Hematopoietic multipotent progenitor cell treated with erythropoietin and hydrocortisone succinate and interleukin-3 and kit ligand, for 8 days (in vitro differentiated cells): ENCODE data around the gene PRKAR1A.
"Not testable (repeated sequence)": the region's sequence is repeated elsewhere in the genome, so short reads cannot be mapped to it uniquely, and the experiment has no call there.

Experiments
- DNase-seq: peaks from one replicate; pipeline ENCODE4 v3.0.0-alpha.2; 2015

PRKAR1A gene

GRCh38 chr17:68511671-68512246, 471 bp upstream of the PRKAR1A start:
- peak; percentile 69 for DNase-seq

- DNase-seq = peak; percentile 17
Measured at GRCh38 chr17:68512960-68513474, 787 bp downstream of the PRKAR1A start.

- DNase-seq = no peak
Measured at GRCh38 chr17:68513932-68514331, 1.7 kb downstream of the PRKAR1A start.

GRCh38 chr17:68514831-68515635, 2.8 kb downstream of the PRKAR1A start:
- no peak for DNase-seq

- DNase-seq = no peak
Measured at GRCh38 chr17:68516732-68517131, 4.5 kb downstream of the PRKAR1A start.

GRCh38 chr17:68517605-68518004, 5.4 kb downstream of the PRKAR1A start:
- DNase-seq = not testable (repeated sequence)

- no peak for DNase-seq
Measured at GRCh38 chr17:68518063-68518815, 6.0 kb downstream of the PRKAR1A start.

GRCh38 chr17:68519051-68519450, 6.8 kb downstream of the PRKAR1A start:
- not testable (repeated sequence) for DNase-seq

- DNase-seq = no peak
Measured at GRCh38 chr17:68519911-68520310, 7.7 kb downstream of the PRKAR1A start.

- DNase-seq = no peak
Measured at GRCh38 chr17:68522266-68522665, 10.0 kb downstream of the PRKAR1A start.

GRCh38 chr17:68526548-68526947, 14.3 kb downstream of the PRKAR1A start:
- no peak for DNase-seq

- no peak for DNase-seq
Measured at GRCh38 chr17:68527314-68527713, 15.1 kb downstream of the PRKAR1A start.

GRCh38 chr17:68531252-68531651, 19.0 kb downstream of the PRKAR1A start:
- no peak for DNase-seq

GRCh38 chr17:68532826-68533225, 20.6 kb downstream of the PRKAR1A start:
- DNase-seq = no peak

- no peak for DNase-seq
Measured at GRCh38 chr17:68533887-68534694, 21.9 kb downstream of the PRKAR1A start.

GRCh38 chr17:68534695-68535088, 22.5 kb downstream of the PRKAR1A start:
- DNase-seq = no peak

GRCh38 chr17:68535922-68536321, 23.7 kb downstream of the PRKAR1A start:
- DNase-seq = no peak

GRCh38 chr17:68539548-68540467, 27.6 kb downstream of the PRKAR1A start:
- peak; percentile 9 for DNase-seq

GRCh38 chr17:68540981-68541380, 28.8 kb downstream of the PRKAR1A start:
- no peak for DNase-seq

- no peak for DNase-seq
Measured at GRCh38 chr17:68541816-68542215, 29.6 kb downstream of the PRKAR1A start.

- DNase-seq = no peak
Measured at GRCh38 chr17:68542698-68543463, 30.7 kb downstream of the PRKAR1A start.
